ENCODE measurements around the gene NR3C2. TPM values are rescaled to one million over a fixed set of nuclear protein-coding genes. Genes with fewer than 3 reads are reported as not detected.

NR3C2 gene
- total RNA-seq, 2 experiments from 2014 or later: 4.2 to 4.3 TPM

- Mint-ChIP-seq H3K9me3 (no peaks in the 10 kb centered on the region), H3K4me1 (ENCODE audit: low read depth) (peaks cover 72% of the 10 kb centered on the region), H3K4me3 (no peak overlapping the region), H3K27me3 (no peaks in the 10 kb centered on the region), H3K27ac (no peak overlapping the region), H3K36me3 (peaks cover 4% of the 10 kb centered on the region)
- intact Hi-C loops (cut with micrococcal nuclease): no loop called here
- no peak for DNase-seq
- ChIA-PET CTCF (no interaction called here), POLR2A (no interaction called here)
These were observed 10.8 kb downstream of the NR3C2 start for GRCh38 chr4:148431401-148431800.

- Mint-ChIP-seq H3K4me1 (ENCODE audit: low read depth) (peaks cover 72% of the 10 kb centered on the region), H3K4me3 (no peak overlapping the region), H3K36me3 (peaks cover 2% of the 10 kb centered on the region), H3K9me3 (no peaks in the 10 kb centered on the region), H3K27ac (no peak overlapping the region), H3K27me3 (no peaks in the 10 kb centered on the region)
- POLR2A ChIA-PET: no interaction called here
- DNase-seq: no peak
- intact Hi-C loops (cut with micrococcal nuclease): no loop called here
- CTCF ChIA-PET: no interaction called here
These were observed 11.4 kb downstream of the NR3C2 start for GRCh38 chr4:148430854-148431253.

GRCh38 chr4:148429206-148429605, 13.0 kb downstream of the NR3C2 start:
- Mint-ChIP-seq H3K27ac (no peak overlapping the region), H3K27me3 (no peaks in the 10 kb centered on the region), H3K4me1 (ENCODE audit: low read depth) (peaks cover 63% of the 10 kb centered on the region), H3K9me3 (no peaks in the 10 kb centered on the region), H3K36me3 (no peaks in the 10 kb centered on the region), H3K4me3 (no peak overlapping the region)
- ChIA-PET POLR2A (no interaction called here), CTCF (no interaction called here)
- DNase-seq: no peak
- intact Hi-C loops (cut with micrococcal nuclease): no loop called here

- Mint-ChIP-seq H3K9me3 (no peaks in the 10 kb centered on the region), H3K36me3 (no peaks in the 10 kb centered on the region), H3K27me3 (no peaks in the 10 kb centered on the region), H3K27ac (no peak overlapping the region), H3K4me1 (ENCODE audit: low read depth) (peaks cover 59% of the 10 kb centered on the region), H3K4me3 (no peak overlapping the region)
- CTCF ChIA-PET: interaction anchor here (1.5 kb wide), 1 partner anchor 560 kb away, joined by 3 read pairs; no protein-coding TSS in a partner anchor
- POLR2A ChIA-PET: no interaction called here
- no peak for DNase-seq
- intact Hi-C loops (cut with micrococcal nuclease): no loop called here
These were observed 15.6 kb downstream of the NR3C2 start for GRCh38 chr4:148426643-148427042.

GRCh38 chr4:148425327-148426110, 16.7 kb downstream of the NR3C2 start:
- CTCF ChIA-PET: interaction anchor here (1.5 kb wide), 1 partner anchor 558 kb away, joined by 3 read pairs; no protein-coding TSS in a partner anchor
- POLR2A ChIA-PET: no interaction called here
- no peak overlapping the region for H3K4me3 Mint-ChIP-seq
- DNase-seq: no peak
- H3K36me3 Mint-ChIP-seq: no peaks in the 10 kb centered on the region
- H3K27ac Mint-ChIP-seq: no peak overlapping the region
- H3K27me3 Mint-ChIP-seq: no peaks in the 10 kb centered on the region
- no peaks in the 10 kb centered on the region for H3K9me3 Mint-ChIP-seq
- peaks cover 51% of the 10 kb centered on the region for H3K4me1 Mint-ChIP-seq (ENCODE audit: low read depth)
- intact Hi-C loops (cut with micrococcal nuclease): no loop called here

- ChIA-PET CTCF (no interaction called here), POLR2A (no interaction called here)
- intact Hi-C loops (cut with micrococcal nuclease): no loop called here
- H3K36me3 Mint-ChIP-seq: no peaks in the 10 kb centered on the region
- H3K4me1 Mint-ChIP-seq (ENCODE audit: low read depth): peaks cover 49% of the 10 kb centered on the region
- H3K4me3 Mint-ChIP-seq: no peak overlapping the region
- no peak overlapping the region for H3K27ac Mint-ChIP-seq
- no peaks in the 10 kb centered on the region for H3K9me3 Mint-ChIP-seq
- H3K27me3 Mint-ChIP-seq: no peaks in the 10 kb centered on the region
- no peak for DNase-seq
These were observed 21.8 kb downstream of the NR3C2 start for GRCh38 chr4:148420397-148420796.

GRCh38 chr4:148415500-148415899, 26.7 kb downstream of the NR3C2 start:
- no peak for DNase-seq
- no peak overlapping the region for H3K27ac Mint-ChIP-seq
- peaks cover 44% of the 10 kb centered on the region for H3K4me1 Mint-ChIP-seq (ENCODE audit: low read depth)
- no peak overlapping the region for H3K4me3 Mint-ChIP-seq
- intact Hi-C loops (cut with micrococcal nuclease): loop anchor here (10.0 kb wide), 1 partner anchor 131 kb away; no protein-coding TSS in a partner anchor
- POLR2A ChIA-PET: no interaction called here
- CTCF ChIA-PET: no interaction called here
- H3K36me3 Mint-ChIP-seq: peaks cover 1% of the 10 kb centered on the region
- H3K9me3 Mint-ChIP-seq: no peaks in the 10 kb centered on the region
- no peaks in the 10 kb centered on the region for H3K27me3 Mint-ChIP-seq

- ChIA-PET POLR2A (no interaction called here), CTCF (no interaction called here)
- H3K36me3 Mint-ChIP-seq: peaks cover 1% of the 10 kb centered on the region
- intact Hi-C loops (cut with micrococcal nuclease): loop anchor here (10.0 kb wide), 1 partner anchor 128 kb away; no protein-coding TSS in a partner anchor
- no peak overlapping the region for H3K27ac Mint-ChIP-seq
- DNase-seq: no peak
- H3K4me1 Mint-ChIP-seq (ENCODE audit: low read depth): peaks cover 22% of the 10 kb centered on the region
- H3K27me3 Mint-ChIP-seq: no peaks in the 10 kb centered on the region
- H3K9me3 Mint-ChIP-seq: no peaks in the 10 kb centered on the region
- H3K4me3 Mint-ChIP-seq: no peak overlapping the region
These were observed 29.7 kb downstream of the NR3C2 start for GRCh38 chr4:148412460-148412994.

- H3K27me3 Mint-ChIP-seq: no peaks in the 10 kb centered on the region
- CTCF ChIA-PET: no interaction called here
- H3K4me1 Mint-ChIP-seq (ENCODE audit: low read depth): peaks cover 6% of the 10 kb centered on the region
These were observed 36.9 kb downstream of the NR3C2 start for GRCh38 chr4:148405161-148405893.

GRCh38 chr4:148398988-148399387, 43.2 kb downstream of the NR3C2 start:
- no peaks in the 10 kb centered on the region for H3K27me3 Mint-ChIP-seq
- CTCF ChIA-PET: no interaction called here
- intact Hi-C loops (cut with micrococcal nuclease): no loop called here

More at GRCh38 chr4:148405161-148405893, 36.9 kb downstream of the NR3C2 start:
- no peak overlapping the region for H3K27ac Mint-ChIP-seq
- no peaks in the 10 kb centered on the region for H3K9me3 Mint-ChIP-seq
- H3K36me3 Mint-ChIP-seq: no peaks in the 10 kb centered on the region
- POLR2A ChIA-PET: no interaction called here
- intact Hi-C loops (cut with micrococcal nuclease): no loop called here
- no peak overlapping the region for H3K4me3 Mint-ChIP-seq
- DNase-seq: no peak

GRCh38 chr4:148397771-148398170, 44.4 kb downstream of the NR3C2 start:
- H3K4me3 Mint-ChIP-seq: no peak overlapping the region
- ChIA-PET CTCF (no interaction called here), POLR2A (no interaction called here)
- intact Hi-C loops (cut with micrococcal nuclease): no loop called here
- no peak for DNase-seq
- no peak overlapping the region for H3K27ac Mint-ChIP-seq
- peaks cover 7% of the 10 kb centered on the region for H3K36me3 Mint-ChIP-seq
- H3K4me1 Mint-ChIP-seq (ENCODE audit: low read depth): peaks cover 16% of the 10 kb centered on the region
- H3K27me3 Mint-ChIP-seq: no peaks in the 10 kb centered on the region
- H3K9me3 Mint-ChIP-seq: peaks cover 3% of the 10 kb centered on the region

More at GRCh38 chr4:148398988-148399387, 43.2 kb downstream of the NR3C2 start:
- H3K9me3 Mint-ChIP-seq: peaks cover 3% of the 10 kb centered on the region
- DNase-seq: no peak
- H3K27ac Mint-ChIP-seq: no peak overlapping the region
- peaks cover 7% of the 10 kb centered on the region for H3K36me3 Mint-ChIP-seq
- peaks cover 17% of the 10 kb centered on the region for H3K4me1 Mint-ChIP-seq (ENCODE audit: low read depth)
- POLR2A ChIA-PET: no interaction called here
- no peak overlapping the region for H3K4me3 Mint-ChIP-seq

- H3K9me3 Mint-ChIP-seq: peaks cover 3% of the 10 kb centered on the region
- no peaks in the 10 kb centered on the region for H3K27me3 Mint-ChIP-seq
- DNase-seq: no peak
- peaks cover 21% of the 10 kb centered on the region for H3K4me1 Mint-ChIP-seq (ENCODE audit: low read depth)
- peaks cover 7% of the 10 kb centered on the region for H3K36me3 Mint-ChIP-seq
- no peak overlapping the region for H3K4me3 Mint-ChIP-seq
- POLR2A ChIA-PET: interaction anchor here (0.8 to 1.0 kb wide), 2 partner anchors 46 to 287 kb away, joined by 3 to 5 read pairs; partner anchors contain the start of gene NR3C2
- H3K27ac Mint-ChIP-seq: no peak overlapping the region
- intact Hi-C loops (cut with micrococcal nuclease): no loop called here
- CTCF ChIA-PET: no interaction called here
These were observed 45.1 kb downstream of the NR3C2 start for GRCh38 chr4:148396986-148397673.

All from activated CD4-positive, alpha-beta memory T cell treated with anti-CD3 and anti-CD28 coated beads for 36 hours (primary cell).